CD4-positive, alpha-beta T cell treated with Interferon alpha-2 for 1 hour (primary cell): ENCODE data around the gene RERE.

Experiments
- DNase-seq, 2 donors: peaks; one replicate each; pipeline ENCODE4 v3.0.0-alpha.2; 2020 to 2022

RERE gene

GRCh38 chr1:8373125-8373524, 444.3 kb downstream of the RERE start:
- no peak for DNase-seq

GRCh38 chr1:8371372-8371991, 446.0 kb downstream of the RERE start:
- no peak for DNase-seq

GRCh38 chr1:8370905-8371315, 446.5 kb downstream of the RERE start:
- no peak for DNase-seq

- DNase-seq = no peak
Measured at GRCh38 chr1:8370046-8370881, 447.2 kb downstream of the RERE start.

- no peak for DNase-seq
Measured at GRCh38 chr1:8368956-8369639, 448.3 kb downstream of the RERE start.

- no peak for DNase-seq
Measured at GRCh38 chr1:8367571-8368194, 449.8 kb downstream of the RERE start.

GRCh38 chr1:8365661-8366362, 451.6 kb downstream of the RERE start:
- DNase-seq = no peak

GRCh38 chr1:8364528-8365442, 452.7 kb downstream of the RERE start:
- DNase-seq = no peak

- DNase-seq = no peak
Measured at GRCh38 chr1:8363767-8364301, 453.6 kb downstream of the RERE start.

- no peak for DNase-seq
Measured at GRCh38 chr1:8363186-8363766, 454.2 kb downstream of the RERE start.

- no peak for DNase-seq
Measured at GRCh38 chr1:8362701-8363101, 454.7 kb downstream of the RERE start.

- no peak for DNase-seq
Measured at GRCh38 chr1:8361198-8361849, 456.1 kb downstream of the RERE start.

GRCh38 chr1:8360493-8361197, 456.8 kb downstream of the RERE start:
- DNase-seq = no peak

GRCh38 chr1:8359617-8360481, 457.6 kb downstream of the RERE start:
- no peak for DNase-seq

- no peak for DNase-seq
Measured at GRCh38 chr1:8358897-8359616, 458.4 kb downstream of the RERE start.

GRCh38 chr1:8358241-8358896, 459.1 kb downstream of the RERE start:
- DNase-seq = no peak

- DNase-seq = no peak
Measured at GRCh38 chr1:8357329-8358101, 459.9 kb downstream of the RERE start.
